Lower lobe of right lung (tissue), 2 donors: ENCODE data around the gene PMP22. TPM values are rescaled to one million over a fixed set of nuclear protein-coding genes. Genes with fewer than 3 reads are reported as not detected.
"Not testable (repeated sequence)": the region's sequence is repeated elsewhere in the genome, so short reads cannot be mapped to it uniquely, and the experiment has no call there.

Experiments
- ATAC-seq, 2 donors: fragments of 200-7000 bp; cut with Tn5 transposase; one replicate each; pipeline ENCODE4 v1.9.1; 2020 to 2022; ENCODE audit warnings: mild to moderate bottlenecking in 2 of 2, moderate library complexity in 2 of 2
- DNase-seq: peaks from one replicate; pipeline ENCODE4 v3.0.0-alpha.2; 2020
- H3K27ac ChIP-seq: fragments of 200-600 bp; one replicate; pipeline ENCODE4 v1.8.0; 2022
- H3K27me3 ChIP-seq: fragments of 200-600 bp; one replicate; pipeline ENCODE4 v1.8.0; 2022; ENCODE audit warnings: low read depth
- H3K36me3 ChIP-seq: fragments of 200-600 bp; one replicate; pipeline ENCODE4 v1.8.0; 2022; ENCODE audit warnings: mild to moderate bottlenecking
- H3K4me1 ChIP-seq: fragments of 200-600 bp; one replicate; pipeline ENCODE4 v1.8.0; 2022
- H3K4me3 ChIP-seq: fragments of 200-600 bp; one replicate; pipeline ENCODE4 v1.8.0; 2022; ENCODE audit warnings: mild to moderate bottlenecking
- H3K9me3 ChIP-seq: fragments of 200-600 bp; one replicate; pipeline ENCODE4 v1.8.0; 2022
- CTCF ChIP-seq: fragments of 200-600 bp; IDR thresholded peaks from one replicate; pipeline ENCODE4 v1.8.0; 2022; ENCODE audit warnings: antibody characterized with exemption, mild to moderate bottlenecking
- intact Hi-C: fragments of 100-400 bp; cut with DNase I; formaldehyde crosslinking; loops from one replicate; pipeline ENCODE4 v1.11.0; 2022
- total RNA-seq: library from RNA; stranded (reverse); fragmentation: NEBNext Ultra II Directional; extraction: Animal tissue kit (Norgen Biotek cat#: 25700); gene quantifications from one replicate; pipeline ENCODE4 v1.2.1, GENCODE V29; 2021
- donor health status: DM: no; HTN: yes; CAD: no; lungs with severe emphysema.

The PMP22 gene
- total RNA-seq, 1 donor from 2014 or later: 125 TPM

GRCh38 chr17:15233971-15234370 is 31.2 kb downstream of the PMP22 start:
- no peak for DNase-seq
- no peak for ATAC-seq
- Histone ChIP-seq H3K27ac (no peak overlapping the region), H3K27me3 (no peaks in the 10 kb centered on the region), H3K36me3 (peaks cover 94% of the 10 kb centered on the region), H3K9me3 (no peaks in the 10 kb centered on the region), H3K4me1 (peaks cover 56% of the 10 kb centered on the region), H3K4me3 (no peak overlapping the region)
- no peak for TF ChIP-seq CTCF
- intact Hi-C loops: no loop called here

GRCh38 chr17:15233022-15233805 is 31.9 kb downstream of the PMP22 start:
- Histone ChIP-seq H3K36me3 (peaks cover 90% of the 10 kb centered on the region), H3K27me3 (no peaks in the 10 kb centered on the region), H3K4me3 (no peak overlapping the region), H3K9me3 (no peaks in the 10 kb centered on the region), H3K27ac (no peak overlapping the region), H3K4me1 (peaks cover 50% of the 10 kb centered on the region)
- no peak for TF ChIP-seq CTCF
- no peak for DNase-seq
- peak; percentile 41 to 42 for ATAC-seq
- intact Hi-C loops: no loop called here

- ATAC-seq (no peak), DNase-seq (no peak)
- peaks cover 44% of the 10 kb centered on the region for H3K4me1 ChIP-seq
- no peaks in the 10 kb centered on the region for H3K27me3 ChIP-seq
- intact Hi-C loops: no loop called here
- no peak for TF ChIP-seq CTCF
- H3K9me3 ChIP-seq: no peaks in the 10 kb centered on the region
- H3K36me3 ChIP-seq: peaks cover 83% of the 10 kb centered on the region
- H3K4me3 ChIP-seq: no peak overlapping the region
- H3K27ac ChIP-seq: no peak overlapping the region
These were observed 32.6 kb downstream of the PMP22 start for GRCh38 chr17:15232517-15232915.

GRCh38 chr17:15231851-15232516 is 33.1 kb downstream of the PMP22 start:
- Histone ChIP-seq H3K36me3 (peaks cover 77% of the 10 kb centered on the region), H3K4me3 (no peak overlapping the region)
- no peak for TF ChIP-seq CTCF

GRCh38 chr17:15230866-15231265 is 34.3 kb downstream of the PMP22 start:
- H3K36me3 ChIP-seq: peaks cover 66% of the 10 kb centered on the region
- no peaks in the 10 kb centered on the region for H3K27me3 ChIP-seq
- no peak overlapping the region for H3K27ac ChIP-seq
- H3K9me3 ChIP-seq: no peaks in the 10 kb centered on the region
- DNase-seq (no peak), ATAC-seq (no peak)
- TF ChIP-seq CTCF: no peak
- H3K4me1 ChIP-seq: peaks cover 29% of the 10 kb centered on the region
- H3K4me3 ChIP-seq: no peak overlapping the region
- intact Hi-C loops: no loop called here

More at GRCh38 chr17:15231851-15232516, 33.1 kb downstream of the PMP22 start:
- Histone ChIP-seq H3K9me3 (no peaks in the 10 kb centered on the region), H3K4me1 (peaks cover 39% of the 10 kb centered on the region), H3K27ac (no peak overlapping the region), H3K27me3 (no peaks in the 10 kb centered on the region)
- ATAC-seq (no peak), DNase-seq (no peak)
- intact Hi-C loops: no loop called here

- ATAC-seq, DNase-seq, H3K4me3 ChIP-seq, H3K4me1 ChIP-seq, H3K9me3 ChIP-seq, H3K27me3 ChIP-seq, H3K36me3 ChIP-seq, intact Hi-C loops, H3K27ac ChIP-seq: not testable (repeated sequence)
These were observed 43.3 kb downstream of the PMP22 start for GRCh38 chr17:15221827-15222226.
